Measurements from ENCODE around the gene HIGD1A.

DNA sequence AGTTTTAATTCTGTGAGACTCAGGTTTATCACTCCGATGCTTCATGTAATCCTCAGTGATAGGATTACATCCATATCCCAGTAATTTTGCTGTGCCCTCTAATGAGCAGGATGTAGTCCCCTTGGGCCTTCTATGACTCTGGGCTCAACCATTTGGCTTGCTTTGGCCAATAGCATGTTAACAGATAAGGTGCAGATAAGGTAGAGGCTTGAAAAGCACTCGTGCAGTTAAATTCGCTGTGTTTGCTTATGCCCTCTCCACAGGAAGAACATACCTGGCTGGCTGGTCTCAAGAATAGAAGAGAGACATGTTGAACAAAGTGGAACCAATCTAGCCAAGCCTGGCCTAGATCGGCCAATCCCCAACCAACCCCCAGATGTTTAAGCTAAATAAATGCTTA lies 51.3 kb downstream of the HIGD1A start:
- TF ChIP-seq, protein P1, sequence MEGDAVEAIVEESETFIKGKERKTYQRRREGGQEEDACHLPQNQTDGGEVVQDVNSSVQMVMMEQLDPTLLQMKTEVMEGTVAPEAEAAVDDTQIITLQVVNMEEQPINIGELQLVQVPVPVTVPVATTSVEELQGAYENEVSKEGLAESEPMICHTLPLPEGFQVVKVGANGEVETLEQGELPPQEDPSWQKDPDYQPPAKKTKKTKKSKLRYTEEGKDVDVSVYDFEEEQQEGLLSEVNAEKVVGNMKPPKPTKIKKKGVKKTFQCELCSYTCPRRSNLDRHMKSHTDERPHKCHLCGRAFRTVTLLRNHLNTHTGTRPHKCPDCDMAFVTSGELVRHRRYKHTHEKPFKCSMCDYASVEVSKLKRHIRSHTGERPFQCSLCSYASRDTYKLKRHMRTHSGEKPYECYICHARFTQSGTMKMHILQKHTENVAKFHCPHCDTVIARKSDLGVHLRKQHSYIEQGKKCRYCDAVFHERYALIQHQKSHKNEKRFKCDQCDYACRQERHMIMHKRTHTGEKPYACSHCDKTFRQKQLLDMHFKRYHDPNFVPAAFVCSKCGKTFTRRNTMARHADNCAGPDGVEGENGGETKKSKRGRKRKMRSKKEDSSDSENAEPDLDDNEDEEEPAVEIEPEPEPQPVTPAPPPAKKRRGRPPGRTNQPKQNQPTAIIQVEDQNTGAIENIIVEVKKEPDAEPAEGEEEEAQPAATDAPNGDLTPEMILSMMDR (IDR thresholded peaks at IDR 0.05; ENCODE audit: insufficient read depth, low read depth, low read length): no peak
- no peak for TF ChIP-seq EZH2 (IDR thresholded peaks at IDR 0.05; ENCODE audit: insufficient read depth, low read length)
